Measurements from ENCODE around the gene GTPBP4.

DNA sequence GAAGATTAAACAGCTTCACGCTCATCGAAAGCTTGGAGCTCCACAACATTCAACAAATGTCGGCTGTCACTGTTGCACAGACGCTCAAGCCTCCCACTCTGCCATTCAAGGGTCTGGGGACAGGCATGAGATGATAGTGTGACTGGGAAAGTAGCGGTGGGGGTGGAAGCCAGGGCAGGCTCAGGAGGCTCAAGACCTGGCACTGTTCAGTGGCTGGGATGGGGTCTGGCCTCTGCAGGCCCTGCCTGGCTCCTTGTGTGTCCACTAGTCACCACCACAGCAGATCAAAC, 13.5 kb upstream of the GTPBP4 start:
- TF ChIP-seq, protein P1, sequence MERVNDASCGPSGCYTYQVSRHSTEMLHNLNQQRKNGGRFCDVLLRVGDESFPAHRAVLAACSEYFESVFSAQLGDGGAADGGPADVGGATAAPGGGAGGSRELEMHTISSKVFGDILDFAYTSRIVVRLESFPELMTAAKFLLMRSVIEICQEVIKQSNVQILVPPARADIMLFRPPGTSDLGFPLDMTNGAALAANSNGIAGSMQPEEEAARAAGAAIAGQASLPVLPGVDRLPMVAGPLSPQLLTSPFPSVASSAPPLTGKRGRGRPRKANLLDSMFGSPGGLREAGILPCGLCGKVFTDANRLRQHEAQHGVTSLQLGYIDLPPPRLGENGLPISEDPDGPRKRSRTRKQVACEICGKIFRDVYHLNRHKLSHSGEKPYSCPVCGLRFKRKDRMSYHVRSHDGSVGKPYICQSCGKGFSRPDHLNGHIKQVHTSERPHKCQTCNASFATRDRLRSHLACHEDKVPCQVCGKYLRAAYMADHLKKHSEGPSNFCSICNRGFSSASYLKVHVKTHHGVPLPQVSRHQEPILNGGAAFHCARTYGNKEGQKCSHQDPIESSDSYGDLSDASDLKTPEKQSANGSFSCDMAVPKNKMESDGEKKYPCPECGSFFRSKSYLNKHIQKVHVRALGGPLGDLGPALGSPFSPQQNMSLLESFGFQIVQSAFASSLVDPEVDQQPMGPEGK (CRISPR knock-in tag; IDR thresholded peaks at IDR 0.05; ENCODE audit: borderline replicate concordance): no peak
- no peak for TF ChIP-seq TCF7L2 (IDR thresholded peaks at IDR 0.05; ENCODE audit: low read depth, low read length)
- TF ChIP-seq DMBX1 (CRISPR knock-in tag; IDR thresholded peaks at IDR 0.05; ENCODE audit: borderline replicate concordance): no peak
- TF ChIP-seq EZH2 (IDR thresholded peaks at IDR 0.05; ENCODE audit: borderline replicate concordance, low read depth, low read length): no peak
- TF ChIP-seq POLR2AphosphoS5 (IDR thresholded peaks at IDR 0.05; ENCODE audit: control insufficient read depth, insufficient read depth, low read depth, low read length): no peak
- TF ChIP-seq ZNF696 (CRISPR knock-in tag; conservative IDR thresholded peaks at IDR 0.05): no peak
- no peak for TF ChIP-seq MEF2D (tag; conservative IDR thresholded peaks at IDR 0.05; ENCODE audit: low read depth)
- no peak for TF ChIP-seq STAG1 (CRISPR knock-in tag; IDR thresholded peaks at IDR 0.05; ENCODE audit: borderline replicate concordance)
- TF ChIP-seq FOS (IDR thresholded peaks at IDR 0.05; ENCODE audit: extremely low read depth, insufficient read length): no peak

Data from K562 (cell line).